HCT116 (cell line): ENCODE results near the gene SMTN.

Experiments
- MAX ChIP-seq: IDR thresholded peaks from 2 replicates; pipeline ENCODE4 v1.6.1; 2012
- TF ChIP-seq, protein P1 (sequence below), 3 experiments: fragments of 200-600 bp in 1 of 3; sonication (generic) in 1 of 3; IDR thresholded peaks in 2 of 3; conservative IDR thresholded peaks in 1 of 3; 2 replicates each; pipeline ENCODE4 v1.5.1; 2012 to 2017; ENCODE audit warnings: low read depth in 2 of 3, low read length in 2 of 3, antibody characterized with exemption in 1 of 3, borderline replicate concordance in 1 of 3, control low read depth in 1 of 3, mild to moderate bottlenecking in 1 of 3, mixed read lengths in 1 of 3, mixed run types in 1 of 3, moderate library complexity in 1 of 3; ENCODE audit not compliant: insufficient read depth in 1 of 3

- TF ChIP-seq, protein P1, sequence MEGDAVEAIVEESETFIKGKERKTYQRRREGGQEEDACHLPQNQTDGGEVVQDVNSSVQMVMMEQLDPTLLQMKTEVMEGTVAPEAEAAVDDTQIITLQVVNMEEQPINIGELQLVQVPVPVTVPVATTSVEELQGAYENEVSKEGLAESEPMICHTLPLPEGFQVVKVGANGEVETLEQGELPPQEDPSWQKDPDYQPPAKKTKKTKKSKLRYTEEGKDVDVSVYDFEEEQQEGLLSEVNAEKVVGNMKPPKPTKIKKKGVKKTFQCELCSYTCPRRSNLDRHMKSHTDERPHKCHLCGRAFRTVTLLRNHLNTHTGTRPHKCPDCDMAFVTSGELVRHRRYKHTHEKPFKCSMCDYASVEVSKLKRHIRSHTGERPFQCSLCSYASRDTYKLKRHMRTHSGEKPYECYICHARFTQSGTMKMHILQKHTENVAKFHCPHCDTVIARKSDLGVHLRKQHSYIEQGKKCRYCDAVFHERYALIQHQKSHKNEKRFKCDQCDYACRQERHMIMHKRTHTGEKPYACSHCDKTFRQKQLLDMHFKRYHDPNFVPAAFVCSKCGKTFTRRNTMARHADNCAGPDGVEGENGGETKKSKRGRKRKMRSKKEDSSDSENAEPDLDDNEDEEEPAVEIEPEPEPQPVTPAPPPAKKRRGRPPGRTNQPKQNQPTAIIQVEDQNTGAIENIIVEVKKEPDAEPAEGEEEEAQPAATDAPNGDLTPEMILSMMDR (IDR thresholded peaks at IDR 0.05 in 2 of 3, conservative IDR thresholded peaks at IDR 0.05 in 1 of 3; ENCODE audit: borderline replicate concordance in 1 of 3, insufficient read depth in 1 of 3, low read depth in 2 of 3, low read length in 2 of 3) = no peak
- TF ChIP-seq MAX = no peak
These were observed 25.9 kb upstream of the SMTN start for GRCh38 chr22:31055117-31055634.
